Dendritic cell treated with granulocyte-macrophage colony-stimulating factor and Interleukin-4, amounts not matched to agents 40 ng/mL and 50 ng/mL, for 4 days (primary cell): Measurements from ENCODE around the gene CD163.
"Not testable (repeated sequence)": the region's sequence is repeated elsewhere in the genome, so short reads cannot be mapped to it uniquely, and the experiment has no call there.

Experiments used
- H3K27ac Mint-ChIP-seq: one replicate; pipeline ENCODE4 v1.8.0; 2022; ENCODE audit warnings: mild to moderate bottlenecking, mixed read lengths
- H3K27me3 Mint-ChIP-seq: one replicate; pipeline ENCODE4 v1.8.0; 2022; ENCODE audit warnings: mild to moderate bottlenecking, mixed read lengths
- H3K36me3 Mint-ChIP-seq: one replicate; pipeline ENCODE4 v1.8.0; 2022; ENCODE audit warnings: low read depth, mixed read lengths
- H3K4me1 Mint-ChIP-seq: one replicate; pipeline ENCODE4 v1.8.0; 2022; ENCODE audit warnings: low read depth, mixed read lengths
- H3K4me3 Mint-ChIP-seq: one replicate; pipeline ENCODE4 v1.8.0; 2022; ENCODE audit warnings: mild to moderate bottlenecking, moderate library complexity, mixed read lengths
- H3K9me3 Mint-ChIP-seq: one replicate; pipeline ENCODE4 v1.8.0; 2022; ENCODE audit warnings: mixed read lengths
- intact Hi-C: fragments of 100-400 bp; cut with micrococcal nuclease; formaldehyde crosslinking; loops from one replicate; pipeline ENCODE4 v1.15.0; 2022

CD163 gene

GRCh38 chr12:7503686-7504415 is at the start of gene CD163:
Gene CD163 (minus strand): TSS chr12:7503777. CDS start chr12:7503690, 87 bp downstream.
- Mint-ChIP-seq H3K9me3 (no peaks in the 10 kb centered on the region), H3K36me3 (peaks cover 46% of the 10 kb centered on the region), H3K27me3 (peaks cover under 1% of the 10 kb centered on the region), H3K27ac (peak within 1 kb of the TSS; percentile 90), H3K4me1 (peaks cover 47% of the 10 kb centered on the region), H3K4me3 (peak within 1 kb of the TSS; percentile 83)
- intact Hi-C loops: loop anchor here (2.0 to 10.0 kb wide), 3 partner anchors 39 to 83 kb away; partner anchors contain the start of gene CD163L1

- Mint-ChIP-seq H3K4me1 (peaks cover 54% of the 10 kb centered on the region), H3K9me3 (peaks cover 12% of the 10 kb centered on the region), H3K27ac (peak overlapping the region; percentile 93), H3K27me3 (no peaks in the 10 kb centered on the region), H3K4me3 (peak overlapping the region; percentile 21), H3K36me3 (peaks cover 13% of the 10 kb centered on the region)
- intact Hi-C loops: loop anchor here (2.0 to 5.0 kb wide), 2 partner anchors 40 to 44 kb away; partner anchors contain the start of gene CD163
These were observed 39.2 kb upstream of the CD163 start for GRCh38 chr12:7542813-7543212.

- Mint-ChIP-seq H3K4me1 (peaks cover 61% of the 10 kb centered on the region), H3K27ac (peak overlapping the region; percentile 93), H3K4me3 (peak overlapping the region; percentile 21), H3K27me3 (no peaks in the 10 kb centered on the region), H3K36me3 (peaks cover 13% of the 10 kb centered on the region), H3K9me3 (peaks cover 12% of the 10 kb centered on the region)
- intact Hi-C loops: loop anchor here (2.0 to 5.0 kb wide), 2 partner anchors 39 to 45 kb away; partner anchors contain the start of gene CD163
These were observed 38.5 kb upstream of the CD163 start for GRCh38 chr12:7542046-7542445.

GRCh38 chr12:7514416-7514815 is 10.8 kb upstream of the CD163 start:
- H3K27me3 Mint-ChIP-seq: no peaks in the 10 kb centered on the region
- H3K9me3 Mint-ChIP-seq: no peaks in the 10 kb centered on the region
- no peak overlapping the region for H3K4me3 Mint-ChIP-seq
- intact Hi-C loops: no loop called here
- H3K36me3 Mint-ChIP-seq: no peaks in the 10 kb centered on the region
- peaks cover 28% of the 10 kb centered on the region for H3K4me1 Mint-ChIP-seq
- no peak overlapping the region for H3K27ac Mint-ChIP-seq

- no peaks in the 10 kb centered on the region for H3K9me3 Mint-ChIP-seq
- no peak overlapping the region for H3K27ac Mint-ChIP-seq
- peaks cover 5% of the 10 kb centered on the region for H3K36me3 Mint-ChIP-seq
- H3K4me1 Mint-ChIP-seq: peaks cover 33% of the 10 kb centered on the region
- intact Hi-C loops: no loop called here
- peaks cover 1% of the 10 kb centered on the region for H3K27me3 Mint-ChIP-seq
- no peak overlapping the region for H3K4me3 Mint-ChIP-seq
These were observed 9.0 kb upstream of the CD163 start for GRCh38 chr12:7512553-7512952.

- not testable (repeated sequence) for H3K36me3 Mint-ChIP-seq, H3K27me3 Mint-ChIP-seq, H3K4me3 Mint-ChIP-seq, H3K9me3 Mint-ChIP-seq, H3K27ac Mint-ChIP-seq
- intact Hi-C loops: loop anchor here (10.0 kb wide), 1 partner anchor 65 kb away; the partner anchor contains the start of gene CD163L1
- H3K4me1 Mint-ChIP-seq: peaks cover 37% of the 10 kb centered on the region
These were observed 6.4 kb upstream of the CD163 start for GRCh38 chr12:7509793-7510470.

GRCh38 chr12:7502612-7503011 is 965 bp downstream of the CD163 start:
- H3K36me3 Mint-ChIP-seq: peaks cover 54% of the 10 kb centered on the region
- no peaks in the 10 kb centered on the region for H3K27me3 Mint-ChIP-seq
- H3K4me1 Mint-ChIP-seq: peaks cover 53% of the 10 kb centered on the region
- H3K9me3 Mint-ChIP-seq: no peaks in the 10 kb centered on the region
- intact Hi-C loops: loop anchor here (2.0 to 10.0 kb wide), 3 partner anchors 40 to 85 kb away; partner anchors contain the start of gene CD163L1
- H3K27ac Mint-ChIP-seq: peak overlapping the region; percentile 90
- peak overlapping the region; percentile 83 for H3K4me3 Mint-ChIP-seq

GRCh38 chr12:7501031-7501588 is 2.5 kb downstream of the CD163 start:
- H3K27me3 Mint-ChIP-seq: no peaks in the 10 kb centered on the region
- no peaks in the 10 kb centered on the region for H3K9me3 Mint-ChIP-seq
- peak overlapping the region; percentile 90 for H3K27ac Mint-ChIP-seq
- intact Hi-C loops: loop anchor here (5.0 to 10.0 kb wide), 2 partner anchors 56 to 86 kb away; partner anchors contain the start of gene CD163L1
- peaks cover 68% of the 10 kb centered on the region for H3K36me3 Mint-ChIP-seq
- H3K4me3 Mint-ChIP-seq: peak overlapping the region; percentile 83
- H3K4me1 Mint-ChIP-seq: peaks cover 59% of the 10 kb centered on the region

- H3K27ac Mint-ChIP-seq: peak overlapping the region; percentile 82
- H3K27me3 Mint-ChIP-seq: no peaks in the 10 kb centered on the region
- H3K4me3 Mint-ChIP-seq: peak overlapping the region; percentile 56
- peaks cover 68% of the 10 kb centered on the region for H3K4me1 Mint-ChIP-seq
- intact Hi-C loops: loop anchor here (5.0 to 10.0 kb wide), 2 partner anchors 55 to 88 kb away; partner anchors contain the start of gene CD163L1
- H3K9me3 Mint-ChIP-seq: no peaks in the 10 kb centered on the region
- H3K36me3 Mint-ChIP-seq: peaks cover 82% of the 10 kb centered on the region
These were observed 3.9 kb downstream of the CD163 start for GRCh38 chr12:7499636-7500035.

- H3K9me3 Mint-ChIP-seq: no peaks in the 10 kb centered on the region
- peak overlapping the region; percentile 82 for H3K27ac Mint-ChIP-seq
- no peaks in the 10 kb centered on the region for H3K27me3 Mint-ChIP-seq
- intact Hi-C loops: no loop called here
- H3K4me3 Mint-ChIP-seq: peak overlapping the region; percentile 44
- peaks cover 85% of the 10 kb centered on the region for H3K36me3 Mint-ChIP-seq
- peaks cover 62% of the 10 kb centered on the region for H3K4me1 Mint-ChIP-seq
These were observed 4.8 kb downstream of the CD163 start for GRCh38 chr12:7498809-7499208.

- Mint-ChIP-seq H3K9me3 (no peaks in the 10 kb centered on the region), H3K36me3 (peaks cover 84% of the 10 kb centered on the region), H3K4me3 (peak overlapping the region; percentile 42), H3K27me3 (no peaks in the 10 kb centered on the region), H3K4me1 (peaks cover 53% of the 10 kb centered on the region), H3K27ac (peak overlapping the region; percentile 82)
- intact Hi-C loops: no loop called here
These were observed 5.9 kb downstream of the CD163 start for GRCh38 chr12:7497661-7498060.

GRCh38 chr12:7496451-7496850 is 7.1 kb downstream of the CD163 start:
- Mint-ChIP-seq H3K4me1 (peaks cover 60% of the 10 kb centered on the region), H3K4me3 (no peak overlapping the region), H3K36me3 (peaks cover 83% of the 10 kb centered on the region), H3K27me3 (no peaks in the 10 kb centered on the region), H3K27ac (no peak overlapping the region), H3K9me3 (no peaks in the 10 kb centered on the region)
- intact Hi-C loops: no loop called here

GRCh38 chr12:7495136-7495535 is 8.4 kb downstream of the CD163 start:
- no peaks in the 10 kb centered on the region for H3K27me3 Mint-ChIP-seq
- no peak overlapping the region for H3K4me3 Mint-ChIP-seq
- peaks cover 72% of the 10 kb centered on the region for H3K36me3 Mint-ChIP-seq
- peaks cover 54% of the 10 kb centered on the region for H3K4me1 Mint-ChIP-seq
- H3K27ac Mint-ChIP-seq: no peak overlapping the region
- intact Hi-C loops: no loop called here
- H3K9me3 Mint-ChIP-seq: no peaks in the 10 kb centered on the region

GRCh38 chr12:7493006-7493405 is 10.6 kb downstream of the CD163 start:
- peaks cover 61% of the 10 kb centered on the region for H3K36me3 Mint-ChIP-seq
- H3K9me3 Mint-ChIP-seq: no peaks in the 10 kb centered on the region
- no peak overlapping the region for H3K4me3 Mint-ChIP-seq
- H3K4me1 Mint-ChIP-seq: peaks cover 34% of the 10 kb centered on the region
- no peaks in the 10 kb centered on the region for H3K27me3 Mint-ChIP-seq
- H3K27ac Mint-ChIP-seq: no peak overlapping the region
- intact Hi-C loops: no loop called here
